Hepatocyte (in vitro differentiated cells): Measurements from ENCODE around the gene DIAPH3.

Experiments
- EZH2 ChIP-seq: fragments of 200-600 bp; sonication (generic); IDR thresholded peaks from 2 replicates; pipeline ENCODE4 v1.6.1; 2016; ENCODE audit warnings: antibody characterized with exemption, mild to moderate bottlenecking, borderline replicate concordance
- EZH2phosphoT487 ChIP-seq: fragments of 200-600 bp; sonication (generic); IDR thresholded peaks from one replicate; pipeline ENCODE4 v1.6.1; 2018; ENCODE audit warnings: antibody characterized with exemption, mild to moderate bottlenecking, low read depth, moderate library complexity; ENCODE audit not compliant: unreplicated experiment, severe bottlenecking
- TF ChIP-seq, protein P1 (sequence below): fragments of 200-600 bp; sonication (generic); IDR thresholded peaks from 2 replicates; pipeline ENCODE4 v1.5.1; 2016; ENCODE audit warnings: antibody characterized with exemption, mild to moderate bottlenecking; ENCODE audit not compliant: poor library complexity

DNA sequence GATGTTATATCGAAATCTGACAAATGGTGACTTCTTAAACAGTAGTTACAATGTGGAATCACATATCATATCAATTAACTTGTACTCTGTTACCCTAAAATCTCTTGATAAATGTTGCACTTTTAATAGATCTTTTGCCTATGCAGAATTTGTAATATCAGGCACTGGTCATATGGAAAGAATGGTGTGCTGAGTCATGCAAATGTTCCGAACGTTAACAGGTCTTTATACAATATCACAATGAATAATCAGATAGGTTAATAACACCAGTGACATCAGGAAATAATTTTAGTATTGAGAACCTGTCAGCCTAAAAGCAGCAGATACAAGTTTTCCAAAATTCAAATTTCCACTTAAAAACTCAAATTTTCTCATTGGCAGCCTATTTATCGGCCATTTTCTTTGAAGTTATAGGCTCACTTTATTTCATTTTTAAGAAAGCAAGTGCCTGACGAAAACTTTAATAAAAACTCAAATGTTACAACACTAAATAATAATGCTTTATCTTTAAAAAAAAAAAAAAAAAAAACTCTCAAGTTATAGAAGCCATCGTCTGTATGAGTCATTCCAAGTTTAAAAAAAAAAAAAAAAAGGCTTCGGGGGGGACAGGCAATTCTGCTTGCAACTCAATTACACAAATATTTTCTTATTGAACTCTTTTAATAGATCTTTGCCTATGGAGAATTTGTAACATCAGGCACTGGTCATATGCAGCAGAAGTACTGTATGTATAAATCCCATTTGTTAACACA lies 180.9 kb downstream of the DIAPH3 start:
- TF ChIP-seq, protein P1, sequence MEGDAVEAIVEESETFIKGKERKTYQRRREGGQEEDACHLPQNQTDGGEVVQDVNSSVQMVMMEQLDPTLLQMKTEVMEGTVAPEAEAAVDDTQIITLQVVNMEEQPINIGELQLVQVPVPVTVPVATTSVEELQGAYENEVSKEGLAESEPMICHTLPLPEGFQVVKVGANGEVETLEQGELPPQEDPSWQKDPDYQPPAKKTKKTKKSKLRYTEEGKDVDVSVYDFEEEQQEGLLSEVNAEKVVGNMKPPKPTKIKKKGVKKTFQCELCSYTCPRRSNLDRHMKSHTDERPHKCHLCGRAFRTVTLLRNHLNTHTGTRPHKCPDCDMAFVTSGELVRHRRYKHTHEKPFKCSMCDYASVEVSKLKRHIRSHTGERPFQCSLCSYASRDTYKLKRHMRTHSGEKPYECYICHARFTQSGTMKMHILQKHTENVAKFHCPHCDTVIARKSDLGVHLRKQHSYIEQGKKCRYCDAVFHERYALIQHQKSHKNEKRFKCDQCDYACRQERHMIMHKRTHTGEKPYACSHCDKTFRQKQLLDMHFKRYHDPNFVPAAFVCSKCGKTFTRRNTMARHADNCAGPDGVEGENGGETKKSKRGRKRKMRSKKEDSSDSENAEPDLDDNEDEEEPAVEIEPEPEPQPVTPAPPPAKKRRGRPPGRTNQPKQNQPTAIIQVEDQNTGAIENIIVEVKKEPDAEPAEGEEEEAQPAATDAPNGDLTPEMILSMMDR, result no peak
- TF ChIP-seq EZH2phosphoT487 (no peak), EZH2 (no peak)
